Stimulated activated memory B cell treated with anti-CD40 and anti-IgM and Interleukin-4, amounts not matched to agents 10 μg/mL and 1 μg/mL and 100 μg/mL, for 72 hours (primary cell): ENCODE results near the gene RNLS.

ENCODE experiments used
- ATAC-seq: fragments of 150-1000 bp; cut with Tn5 transposase; 2 replicates; pipeline ENCODE4 v1.10.0; 2021
- H3K27ac Mint-ChIP-seq: one replicate; pipeline ENCODE4 v1.8.0; 2022; ENCODE audit warnings: mild to moderate bottlenecking, mixed read lengths
- H3K27me3 Mint-ChIP-seq: one replicate; pipeline ENCODE4 v1.8.0; 2022; ENCODE audit warnings: mixed read lengths
- H3K36me3 Mint-ChIP-seq: one replicate; pipeline ENCODE4 v1.8.0; 2022; ENCODE audit warnings: mixed read lengths
- H3K4me1 Mint-ChIP-seq: one replicate; pipeline ENCODE4 v1.8.0; 2022; ENCODE audit warnings: mixed read lengths
- H3K4me3 Mint-ChIP-seq: one replicate; pipeline ENCODE4 v1.8.0; 2022; ENCODE audit warnings: mild to moderate bottlenecking, moderate library complexity, mixed read lengths
- H3K9me3 Mint-ChIP-seq: one replicate; pipeline ENCODE4 v1.8.0; 2022; ENCODE audit warnings: mixed read lengths

The RNLS gene

GRCh38 chr10:88418871-88419270 lies 164.2 kb downstream of the RNLS start:
- no peaks in the 10 kb centered on the region for H3K27me3 Mint-ChIP-seq
- H3K27ac Mint-ChIP-seq: no peak overlapping the region
- H3K9me3 Mint-ChIP-seq: no peaks in the 10 kb centered on the region
- ATAC-seq: no peak
- H3K4me1 Mint-ChIP-seq: no peaks in the 10 kb centered on the region
- H3K4me3 Mint-ChIP-seq: no peak overlapping the region
- no peaks in the 10 kb centered on the region for H3K36me3 Mint-ChIP-seq

DNA sequence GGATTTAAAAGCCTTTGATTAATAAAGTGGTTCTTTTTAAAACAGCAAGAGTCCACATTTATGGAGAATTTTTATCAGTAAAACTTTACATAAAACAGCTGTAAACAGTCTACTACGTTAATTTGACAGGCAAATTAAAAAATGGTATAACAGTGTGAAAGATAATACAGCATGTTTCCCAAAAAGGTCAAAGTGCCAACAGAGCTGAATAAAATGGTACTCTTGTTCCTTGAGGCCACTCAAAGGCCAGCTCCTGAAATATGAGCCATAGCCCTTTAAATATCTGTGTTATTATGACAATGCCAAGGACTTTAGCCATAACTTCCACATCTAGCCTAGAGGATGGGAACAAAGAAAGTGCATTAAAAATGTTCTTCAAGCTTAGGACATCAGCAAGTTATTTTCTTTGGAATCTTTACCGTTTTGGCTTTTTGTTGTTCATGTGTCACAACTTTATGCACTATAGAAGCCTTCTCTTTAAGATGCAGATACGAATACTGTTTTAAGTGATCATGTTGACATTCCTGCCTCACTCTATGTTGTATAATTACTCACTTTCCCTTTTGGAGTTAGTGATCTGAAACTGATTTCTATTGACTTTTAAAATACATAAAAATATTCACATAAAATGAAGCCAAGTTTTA lies 165.6 kb downstream of the RNLS start:
- no peaks in the 10 kb centered on the region for H3K9me3 Mint-ChIP-seq
- no peak for ATAC-seq
- H3K27ac Mint-ChIP-seq: no peak overlapping the region
- no peaks in the 10 kb centered on the region for H3K4me1 Mint-ChIP-seq
- no peaks in the 10 kb centered on the region for H3K27me3 Mint-ChIP-seq
- no peaks in the 10 kb centered on the region for H3K36me3 Mint-ChIP-seq
- H3K4me3 Mint-ChIP-seq: no peak overlapping the region

DNA sequence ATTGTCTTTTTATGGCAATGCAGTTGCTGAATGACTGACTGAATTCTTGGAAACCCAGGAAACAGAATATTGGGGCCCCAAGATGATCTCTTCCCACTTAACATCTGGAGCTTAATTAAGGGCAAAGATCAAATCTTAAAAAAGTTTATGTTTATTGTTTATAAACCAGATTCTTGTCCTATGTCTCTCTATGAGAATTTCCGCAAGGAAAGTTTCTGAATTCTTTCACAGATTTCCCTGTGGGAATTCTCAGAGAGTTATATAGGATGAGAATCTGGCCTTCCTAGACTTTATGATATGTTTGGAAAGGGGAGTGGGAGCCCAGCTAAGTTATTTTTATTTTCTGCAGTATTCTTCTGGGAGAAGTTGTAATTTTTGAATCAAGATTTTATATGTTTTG lies 166.3 kb downstream of the RNLS start:
- ATAC-seq: no peak

GRCh38 chr10:88415533-88416130 lies 167.5 kb downstream of the RNLS start:
- no peaks in the 10 kb centered on the region for H3K27me3 Mint-ChIP-seq
- H3K27ac Mint-ChIP-seq: no peak overlapping the region
- H3K9me3 Mint-ChIP-seq: no peaks in the 10 kb centered on the region
- no peaks in the 10 kb centered on the region for H3K36me3 Mint-ChIP-seq
- H3K4me1 Mint-ChIP-seq: no peaks in the 10 kb centered on the region
- ATAC-seq: no peak
- no peak overlapping the region for H3K4me3 Mint-ChIP-seq

More for the DNA sequence above, 166.3 kb downstream of the RNLS start:
- no peak overlapping the region for H3K4me3 Mint-ChIP-seq
- no peaks in the 10 kb centered on the region for H3K27me3 Mint-ChIP-seq
- H3K9me3 Mint-ChIP-seq: no peaks in the 10 kb centered on the region
- no peak overlapping the region for H3K27ac Mint-ChIP-seq
- H3K36me3 Mint-ChIP-seq: no peaks in the 10 kb centered on the region
- H3K4me1 Mint-ChIP-seq: no peaks in the 10 kb centered on the region

DNA sequence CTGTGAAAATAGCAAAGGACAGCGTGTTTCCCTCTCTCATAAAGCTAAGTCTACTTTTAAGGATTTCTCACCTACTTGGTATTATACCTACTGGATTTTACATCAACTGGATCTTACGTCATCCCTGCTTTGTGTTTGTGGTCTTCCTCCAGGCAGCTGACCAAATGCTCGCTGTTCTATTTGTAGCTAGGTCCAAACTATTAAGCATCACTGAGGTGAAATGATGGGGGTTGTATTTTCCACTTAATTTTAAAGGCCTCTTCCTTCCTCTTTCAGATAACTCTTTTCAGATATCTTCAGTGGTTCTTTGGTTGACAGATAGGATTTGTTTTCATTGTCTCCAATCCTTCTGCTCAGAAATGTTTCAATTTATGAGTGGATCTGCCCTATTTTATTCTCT lies 169.7 kb downstream of the RNLS start:
- Mint-ChIP-seq H3K27me3 (no peaks in the 10 kb centered on the region), H3K36me3 (no peaks in the 10 kb centered on the region), H3K27ac (no peak overlapping the region), H3K4me1 (no peaks in the 10 kb centered on the region), H3K9me3 (no peaks in the 10 kb centered on the region), H3K4me3 (no peak overlapping the region)
- peak; percentile 75 for ATAC-seq

- no peak overlapping the region for H3K27ac Mint-ChIP-seq
- no peaks in the 10 kb centered on the region for H3K36me3 Mint-ChIP-seq
- H3K27me3 Mint-ChIP-seq: no peaks in the 10 kb centered on the region
- H3K4me1 Mint-ChIP-seq: peaks cover 6% of the 10 kb centered on the region
- ATAC-seq: peak; percentile 41
- no peak overlapping the region for H3K4me3 Mint-ChIP-seq
- H3K9me3 Mint-ChIP-seq: peaks cover under 1% of the 10 kb centered on the region
These were observed 171.3 kb downstream of the RNLS start for GRCh38 chr10:88411772-88412349.

GRCh38 chr10:88409824-88410223 lies 173.3 kb downstream of the RNLS start:
- ATAC-seq: no peak
- Mint-ChIP-seq H3K4me1 (peaks cover 6% of the 10 kb centered on the region), H3K9me3 (peaks cover 4% of the 10 kb centered on the region), H3K4me3 (no peak overlapping the region), H3K36me3 (peaks cover 8% of the 10 kb centered on the region), H3K27ac (no peak overlapping the region), H3K27me3 (no peaks in the 10 kb centered on the region)

GRCh38 chr10:88409236-88409635 lies 173.9 kb downstream of the RNLS start:
- Mint-ChIP-seq H3K27ac (no peak overlapping the region), H3K9me3 (peaks cover 4% of the 10 kb centered on the region), H3K4me3 (no peak overlapping the region), H3K4me1 (peaks cover 6% of the 10 kb centered on the region), H3K27me3 (no peaks in the 10 kb centered on the region), H3K36me3 (peaks cover 8% of the 10 kb centered on the region)
- ATAC-seq: no peak

DNA sequence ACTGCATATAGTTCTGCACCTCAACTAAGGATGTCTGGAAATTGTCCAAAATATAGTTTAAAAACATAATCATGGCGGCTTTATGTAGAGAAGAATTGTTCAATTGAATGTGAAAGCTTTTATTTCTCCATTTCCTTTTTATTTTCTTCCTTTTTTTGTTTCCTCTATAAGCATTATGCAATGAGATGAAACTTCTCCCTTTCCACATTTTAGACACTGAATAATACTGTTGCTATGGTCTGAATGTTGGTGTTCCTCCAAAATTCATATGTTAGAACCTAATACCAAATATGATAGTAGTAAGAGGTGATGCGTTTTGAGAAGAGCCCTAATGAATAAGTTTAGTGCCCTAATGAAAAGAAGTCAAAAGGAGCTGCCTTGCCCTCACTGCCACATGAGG lies 175.0 kb downstream of the RNLS start:
- Mint-ChIP-seq H3K9me3 (peaks cover 4% of the 10 kb centered on the region), H3K4me3 (no peak overlapping the region), H3K27me3 (no peaks in the 10 kb centered on the region), H3K4me1 (peaks cover 6% of the 10 kb centered on the region), H3K36me3 (peaks cover 8% of the 10 kb centered on the region), H3K27ac (no peak overlapping the region)
- ATAC-seq: no peak

DNA sequence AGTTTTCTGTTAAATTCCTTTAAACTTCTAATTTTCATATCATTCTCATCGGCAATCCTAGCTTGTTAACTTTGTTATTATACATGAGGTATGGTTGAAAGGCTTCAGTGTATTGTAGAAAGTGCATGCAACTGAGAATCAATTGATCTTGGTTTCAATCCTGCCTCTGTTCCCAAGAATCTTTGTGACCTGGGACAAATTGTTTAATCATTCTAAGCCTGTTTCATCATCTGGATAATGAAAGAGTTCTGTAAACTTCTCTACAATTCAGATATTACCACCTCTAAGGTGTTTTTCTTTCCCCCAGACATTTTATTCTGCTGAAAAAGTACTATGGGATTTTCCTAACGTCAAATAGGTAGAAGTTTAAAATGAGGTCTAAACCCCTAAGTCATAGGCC lies 179.0 kb downstream of the RNLS start:
- Mint-ChIP-seq H3K4me1 (peaks cover 15% of the 10 kb centered on the region), H3K27ac (no peak overlapping the region), H3K27me3 (no peaks in the 10 kb centered on the region), H3K36me3 (peaks cover 8% of the 10 kb centered on the region), H3K9me3 (peaks cover 7% of the 10 kb centered on the region), H3K4me3 (no peak overlapping the region)
- ATAC-seq: no peak

- ATAC-seq: no peak
- no peak overlapping the region for H3K27ac Mint-ChIP-seq
- H3K4me3 Mint-ChIP-seq: no peak overlapping the region
These were observed 181.3 kb downstream of the RNLS start for GRCh38 chr10:88401671-88402347.

GRCh38 chr10:88399240-88399639 lies 183.9 kb downstream of the RNLS start:
- peaks cover 9% of the 10 kb centered on the region for H3K4me1 Mint-ChIP-seq
- ATAC-seq: no peak
- no peaks in the 10 kb centered on the region for H3K27me3 Mint-ChIP-seq
- no peak overlapping the region for H3K4me3 Mint-ChIP-seq
- peaks cover 16% of the 10 kb centered on the region for H3K9me3 Mint-ChIP-seq
- peaks cover 8% of the 10 kb centered on the region for H3K36me3 Mint-ChIP-seq
- no peak overlapping the region for H3K27ac Mint-ChIP-seq

More at GRCh38 chr10:88401671-88402347, 181.3 kb downstream of the RNLS start:
- Mint-ChIP-seq H3K36me3 (peaks cover 16% of the 10 kb centered on the region), H3K27me3 (no peaks in the 10 kb centered on the region), H3K4me1 (peaks cover 9% of the 10 kb centered on the region), H3K9me3 (peaks cover 13% of the 10 kb centered on the region)

DNA sequence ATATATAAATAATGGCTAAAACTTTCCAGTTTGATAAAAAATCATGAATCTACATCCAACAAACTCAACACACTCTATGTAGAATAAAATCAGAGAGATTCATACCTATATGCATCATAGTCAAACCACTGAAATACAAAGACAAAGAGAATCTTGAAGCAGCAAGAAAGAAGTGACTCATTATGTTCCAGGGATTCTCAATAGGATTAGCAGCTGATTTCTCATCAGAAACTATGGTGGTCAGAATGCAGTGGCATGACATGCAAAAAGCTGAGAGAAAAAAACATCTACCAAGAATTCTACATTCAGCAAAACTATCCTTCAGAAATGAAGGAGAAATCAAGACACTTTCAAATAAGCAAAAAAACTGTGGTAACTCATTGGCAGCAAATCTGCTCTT lies 187.4 kb downstream of the RNLS start:
- Mint-ChIP-seq H3K4me1 (peaks cover 14% of the 10 kb centered on the region), H3K36me3 (peaks cover 8% of the 10 kb centered on the region), H3K27me3 (no peaks in the 10 kb centered on the region), H3K9me3 (peaks cover 19% of the 10 kb centered on the region), H3K4me3 (no peak overlapping the region), H3K27ac (no peak overlapping the region)
- no peak for ATAC-seq

GRCh38 chr10:88392222-88392621 lies 190.9 kb downstream of the RNLS start:
- Mint-ChIP-seq H3K9me3 (peaks cover 9% of the 10 kb centered on the region), H3K27ac (peak overlapping the region; percentile 75), H3K36me3 (no peaks in the 10 kb centered on the region), H3K4me3 (peak overlapping the region; percentile 14), H3K27me3 (no peaks in the 10 kb centered on the region), H3K4me1 (peaks cover 14% of the 10 kb centered on the region)
- ATAC-seq: peak; percentile 89

- ATAC-seq: no peak
These were observed 193.1 kb downstream of the RNLS start for GRCh38 chr10:88390041-88390440.

More at GRCh38 chr10:88390041-88390440, 193.1 kb downstream of the RNLS start:
- peaks cover 22% of the 10 kb centered on the region for H3K4me1 Mint-ChIP-seq
- no peaks in the 10 kb centered on the region for H3K27me3 Mint-ChIP-seq
- peaks cover 4% of the 10 kb centered on the region for H3K9me3 Mint-ChIP-seq
- H3K4me3 Mint-ChIP-seq: no peak overlapping the region
- no peaks in the 10 kb centered on the region for H3K36me3 Mint-ChIP-seq
- no peak overlapping the region for H3K27ac Mint-ChIP-seq
